Raji (cell line): ENCODE data around the gene HCK.

ENCODE experiments used
- POLR2A ChIP-seq: IDR thresholded peaks from 2 replicates; pipeline ENCODE4 v1.6.1; 2011; ENCODE audit warnings: low read depth, low read length, control low read depth; ENCODE audit not compliant: insufficient read depth

The HCK gene

DNA sequence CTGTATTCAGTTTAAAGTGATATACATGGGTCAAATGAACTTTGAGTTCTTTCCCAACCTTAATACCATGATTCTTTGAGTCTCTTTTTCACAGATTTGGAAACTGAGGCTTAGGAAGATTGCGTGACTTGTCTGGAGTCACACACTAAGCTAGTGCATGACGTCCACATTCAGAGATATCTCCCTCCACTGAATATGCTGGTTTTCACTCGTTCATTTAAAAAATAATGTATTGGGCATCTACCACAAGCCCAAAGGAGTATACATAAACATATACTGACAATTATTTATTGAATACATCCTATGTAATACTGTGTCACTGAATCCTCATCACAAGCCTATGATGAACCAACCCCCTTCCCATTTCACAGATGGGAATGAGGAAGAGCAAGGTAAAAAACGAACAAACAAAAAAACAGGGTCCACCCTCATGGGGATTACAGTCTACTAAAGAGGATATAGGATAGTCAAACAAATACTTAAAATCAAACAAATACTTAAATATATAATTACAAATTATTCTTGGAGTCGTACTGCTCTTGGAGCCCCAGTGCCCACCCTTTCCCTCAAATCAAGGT is 56.9 kb downstream of the HCK start:
- TF ChIP-seq POLR2A: no peak

DNA sequence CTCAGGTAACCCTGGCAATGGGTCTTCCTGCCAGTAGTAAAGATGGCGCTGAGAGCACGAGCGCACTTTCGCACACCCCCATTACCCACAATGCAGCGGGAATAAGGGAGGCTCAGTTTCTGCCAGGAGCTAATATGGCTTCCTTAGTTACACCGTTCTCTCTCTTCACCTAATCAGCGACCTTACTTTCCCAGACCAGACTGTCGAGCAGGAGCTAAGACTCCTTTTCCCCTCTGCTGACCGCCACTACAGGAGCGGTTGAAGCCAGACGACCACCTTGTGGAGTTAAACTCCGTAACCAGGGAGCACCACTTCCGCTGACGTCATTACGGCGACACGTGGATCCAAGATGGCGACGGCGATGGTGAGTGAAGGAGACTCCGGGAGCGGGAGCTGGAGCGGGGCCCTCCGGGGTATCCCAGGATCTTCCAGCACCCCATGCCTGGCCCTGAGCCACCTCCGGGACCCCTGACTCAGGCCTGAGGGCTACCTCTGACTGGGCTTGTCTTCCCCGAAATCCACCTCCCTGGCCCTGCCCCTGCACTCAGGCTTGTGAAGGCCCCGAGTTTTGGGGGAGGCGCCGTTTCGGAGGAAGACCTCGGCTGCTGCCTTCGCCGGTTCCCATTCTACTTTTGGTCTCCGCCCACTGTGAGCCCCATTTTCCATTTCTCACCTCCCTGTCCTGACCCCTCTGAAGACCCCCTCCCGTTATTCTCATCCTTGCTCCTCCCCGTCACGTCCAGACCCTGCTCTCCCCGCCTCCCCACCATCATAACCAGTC is 57.5 kb downstream of the HCK start, which contains the start of gene TM9SF4:
TM9SF4 (plus strand) TSS at position 323 of the 781 bp plus-strand sequence; CDS start at position 350, 27 bp downstream.
- TF ChIP-seq POLR2A: peak; percentile 88

DNA sequence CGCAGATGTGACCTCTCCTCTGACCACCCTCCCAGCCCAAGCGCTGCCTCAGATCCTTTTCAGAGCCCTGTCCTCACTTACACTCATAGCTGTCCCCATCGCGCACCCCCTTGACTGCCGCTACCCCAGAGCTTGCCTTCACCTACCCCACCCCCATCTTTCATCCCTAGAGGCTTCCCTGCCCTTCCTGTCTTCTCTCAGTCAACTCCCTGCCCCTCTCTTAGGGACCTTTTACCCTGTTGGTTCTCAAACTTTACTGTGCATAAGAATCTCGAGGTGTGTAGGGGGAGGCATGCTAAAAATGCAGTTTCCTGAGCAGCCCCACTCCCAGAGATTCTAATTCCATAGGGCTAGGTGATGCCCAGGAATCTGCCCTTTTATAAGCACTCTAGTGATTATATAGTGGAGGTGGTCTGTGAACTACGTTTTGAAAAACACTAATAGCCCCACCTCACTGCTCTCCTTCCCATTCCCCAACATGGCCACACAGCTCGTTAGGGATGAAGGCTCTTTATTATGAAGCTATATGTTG is 58.2 kb downstream of the HCK start:
- TF ChIP-seq POLR2A: no peak

DNA sequence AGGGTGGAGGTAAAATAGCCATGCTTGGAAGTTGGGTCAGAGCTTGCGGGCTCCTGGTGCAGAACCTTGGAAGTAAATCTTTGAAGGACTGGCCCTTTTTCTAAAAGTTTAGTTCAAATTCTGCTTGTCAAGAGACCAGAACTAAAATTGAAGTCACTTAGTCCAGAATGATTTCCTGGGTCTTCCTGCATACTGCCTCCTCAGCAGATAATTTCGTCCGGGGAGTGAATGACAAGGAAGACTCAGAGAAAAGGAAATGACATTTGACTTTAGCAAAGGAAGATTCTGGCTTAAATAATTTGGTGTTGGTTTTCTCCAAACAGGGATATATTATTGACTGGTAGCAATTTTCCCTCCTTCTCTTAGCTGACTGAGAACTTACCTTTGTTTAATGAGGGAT is 58.7 kb downstream of the HCK start:
- no peak for TF ChIP-seq POLR2A

DNA sequence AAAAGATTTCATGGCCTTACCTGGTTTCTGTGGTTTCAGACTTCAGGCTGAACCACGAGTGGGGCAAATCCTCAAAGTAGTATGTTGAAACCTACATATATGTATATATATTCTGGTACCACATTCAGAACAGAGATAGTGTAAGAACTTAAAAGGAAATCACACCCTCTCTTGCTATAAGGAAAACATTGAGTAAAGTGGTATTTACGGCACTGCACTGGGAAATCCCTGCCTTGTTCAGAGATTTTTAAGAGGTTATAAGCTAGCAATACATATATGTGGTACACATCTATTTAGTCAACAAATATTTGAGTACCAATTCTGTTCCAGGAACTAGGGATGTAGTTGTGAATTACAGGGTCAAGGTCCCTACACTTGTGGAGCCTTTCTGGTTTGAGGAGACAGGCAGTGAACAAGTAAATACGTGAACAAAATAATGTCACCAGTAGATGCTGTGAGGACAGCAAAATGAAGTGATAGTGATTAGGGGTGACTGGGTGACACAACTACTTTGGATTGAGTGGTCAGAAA is 59.2 kb downstream of the HCK start:
- no peak for TF ChIP-seq POLR2A

DNA sequence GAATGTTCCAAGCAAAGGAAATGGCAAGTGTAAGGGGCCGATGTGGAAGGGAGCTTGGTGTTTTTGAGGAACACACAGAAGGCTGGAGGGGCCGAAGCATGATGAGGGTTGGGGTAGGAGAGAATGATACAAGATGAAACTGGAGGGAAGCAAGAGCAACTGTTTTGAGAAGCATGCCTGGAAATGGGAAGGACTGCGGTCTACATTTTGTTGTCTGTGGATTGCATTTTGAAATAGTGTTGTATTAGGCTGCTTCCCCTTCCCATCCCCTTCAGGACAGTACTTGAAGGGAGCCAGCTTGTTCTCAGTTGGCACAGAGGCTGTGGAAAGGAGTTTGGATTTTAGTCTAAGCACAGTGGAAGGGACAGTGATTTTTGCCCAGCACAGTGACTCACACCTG is 59.7 kb downstream of the HCK start:
- TF ChIP-seq POLR2A: no peak

DNA sequence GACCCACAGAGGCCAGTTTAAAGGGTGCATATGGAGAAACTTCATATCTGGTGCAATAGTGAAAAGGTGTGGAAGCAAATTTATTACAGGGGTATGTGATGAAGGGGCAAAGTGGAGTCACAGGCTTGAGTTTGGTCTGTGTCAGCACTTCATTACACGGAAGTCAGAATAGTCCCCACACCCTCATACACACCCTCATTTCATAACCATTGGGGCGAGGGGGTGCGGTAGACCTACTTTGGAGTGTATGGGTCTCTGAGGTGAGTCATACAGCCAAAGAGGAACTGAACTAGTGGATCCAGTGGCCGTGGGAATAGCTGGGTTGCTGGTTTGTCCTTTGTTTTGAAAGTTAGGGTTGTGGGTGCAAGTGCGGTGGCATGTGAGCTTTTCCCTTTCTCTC is 60.8 kb downstream of the HCK start:
- no peak for TF ChIP-seq POLR2A

DNA sequence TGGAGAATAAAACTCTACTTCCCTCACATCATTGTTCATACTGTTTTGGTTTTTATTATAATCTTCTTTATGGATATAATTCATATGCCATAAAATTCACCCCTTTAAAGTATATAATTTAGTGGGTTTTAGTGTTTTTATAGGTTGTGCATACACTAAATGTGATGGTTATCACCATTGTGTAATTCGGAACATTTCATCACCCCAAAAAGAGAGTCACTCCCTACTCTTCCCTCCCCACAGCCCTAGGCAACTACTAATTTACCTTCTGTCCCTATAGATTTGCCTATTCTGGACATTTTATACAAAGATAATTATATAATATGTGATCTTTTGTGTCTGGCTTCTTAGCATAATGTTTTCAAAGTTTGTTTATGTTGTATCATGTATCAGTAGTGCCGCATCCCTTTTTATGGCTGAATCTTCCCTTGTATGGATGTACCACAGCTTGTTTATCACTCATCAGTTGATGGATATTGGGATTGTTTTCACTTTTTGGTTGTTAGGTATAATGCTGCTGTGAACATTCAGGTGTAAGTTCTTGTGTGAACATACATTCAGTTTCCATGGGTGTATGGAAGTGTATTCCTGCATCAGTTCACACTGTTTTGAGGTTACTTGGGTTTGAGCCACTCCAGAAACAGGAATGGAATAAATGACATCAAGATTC is 61.7 kb downstream of the HCK start:
- TF ChIP-seq POLR2A: no peak

DNA sequence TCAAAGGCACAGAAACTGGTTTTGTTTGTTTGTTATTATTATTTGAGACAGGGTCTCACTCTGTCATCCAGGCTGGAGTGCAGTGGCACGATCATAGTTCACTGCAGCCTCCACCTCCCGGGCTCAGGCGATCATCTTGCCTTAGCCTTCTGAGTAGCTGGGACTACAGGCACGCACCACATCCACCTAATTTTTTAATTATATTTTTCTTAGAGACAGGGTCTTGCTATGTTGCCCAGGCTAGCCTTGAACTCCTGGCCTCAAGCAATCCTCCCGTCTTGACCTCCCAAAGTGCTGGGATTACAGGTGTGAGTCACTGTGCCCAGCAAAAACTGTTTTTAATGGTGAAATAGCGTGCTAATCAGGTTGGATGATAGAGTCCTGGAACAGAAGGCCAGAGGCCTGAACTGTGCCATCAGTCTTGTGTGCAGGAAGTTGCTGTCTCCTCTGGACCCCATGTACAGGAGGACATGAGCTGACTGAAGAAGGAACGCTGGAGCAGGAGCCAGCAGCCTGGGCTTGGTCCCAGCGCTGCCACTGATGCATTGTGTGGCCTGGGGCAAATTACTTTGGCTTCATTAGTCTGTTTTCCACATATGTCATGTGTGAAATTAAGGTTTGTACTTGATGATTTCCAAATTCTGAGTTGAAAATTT is 62.4 kb downstream of the HCK start:
- TF ChIP-seq POLR2A: no peak

DNA sequence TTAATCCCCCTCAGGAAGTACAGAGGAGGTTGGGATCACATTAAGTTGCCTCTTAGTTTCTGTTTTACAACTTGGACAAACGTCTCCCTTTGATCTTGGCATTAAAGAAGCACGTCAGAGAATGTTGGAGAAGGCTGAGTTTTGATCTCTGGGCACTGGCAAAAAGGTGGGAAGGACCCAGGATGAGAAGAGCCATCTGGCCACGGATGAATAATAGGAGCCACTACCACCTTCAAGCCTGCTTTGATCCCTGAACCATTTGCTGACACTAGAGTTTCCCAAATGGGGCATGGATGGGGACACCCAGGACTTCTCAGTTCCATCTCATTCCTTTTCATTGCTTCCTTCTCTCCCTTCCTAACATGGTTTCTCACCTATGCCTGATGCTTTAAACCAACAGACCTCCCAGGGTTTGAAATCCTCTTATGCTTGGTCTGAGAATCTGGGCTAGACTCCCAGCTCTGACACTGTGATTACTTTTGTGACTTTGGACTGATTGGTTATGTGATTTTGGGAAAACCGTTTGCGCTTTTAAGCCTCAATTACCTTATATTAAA is 63.2 kb downstream of the HCK start:
- TF ChIP-seq POLR2A: no peak

DNA sequence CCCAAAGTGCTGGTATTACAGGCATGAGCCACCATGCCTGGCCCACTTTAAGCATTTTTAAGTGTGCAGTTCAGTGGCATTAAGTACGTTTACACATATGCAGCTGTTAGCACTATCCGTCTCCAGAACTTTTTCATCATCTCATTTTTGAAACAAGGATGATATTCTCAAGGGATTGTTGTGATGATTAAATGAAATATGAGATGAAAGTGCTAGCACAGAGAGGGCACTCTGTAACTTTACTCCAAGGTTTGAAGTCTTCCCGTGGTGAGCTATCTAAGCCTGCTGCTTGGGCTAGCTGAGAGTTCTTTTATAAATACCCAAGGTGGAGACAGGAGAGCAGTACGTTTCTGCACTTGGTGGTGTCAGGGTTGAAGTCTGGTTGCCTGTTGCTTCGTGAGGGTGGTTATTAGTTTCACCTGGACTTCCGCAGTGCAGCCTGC is 64.1 kb downstream of the HCK start:
- TF ChIP-seq POLR2A: no peak

DNA sequence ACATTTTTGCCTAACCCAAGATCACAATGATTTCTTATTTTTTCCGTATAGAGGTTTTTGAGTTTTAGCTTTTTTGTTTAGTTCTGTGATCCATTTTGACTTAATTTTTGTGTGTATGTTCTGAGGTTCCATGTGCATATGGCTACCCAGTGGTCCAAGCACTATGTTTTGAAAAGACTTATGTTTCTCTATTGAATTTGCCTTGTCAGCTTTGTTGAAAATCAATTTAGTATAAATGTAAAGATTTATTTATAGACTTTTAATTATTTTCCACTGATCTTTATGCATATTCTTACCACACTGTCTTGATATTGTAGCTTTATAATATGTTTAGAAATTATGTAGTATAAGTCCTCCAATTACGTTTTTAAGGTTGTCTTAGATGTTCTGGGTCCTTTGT is 67.7 kb downstream of the HCK start:
- no peak for TF ChIP-seq POLR2A

DNA sequence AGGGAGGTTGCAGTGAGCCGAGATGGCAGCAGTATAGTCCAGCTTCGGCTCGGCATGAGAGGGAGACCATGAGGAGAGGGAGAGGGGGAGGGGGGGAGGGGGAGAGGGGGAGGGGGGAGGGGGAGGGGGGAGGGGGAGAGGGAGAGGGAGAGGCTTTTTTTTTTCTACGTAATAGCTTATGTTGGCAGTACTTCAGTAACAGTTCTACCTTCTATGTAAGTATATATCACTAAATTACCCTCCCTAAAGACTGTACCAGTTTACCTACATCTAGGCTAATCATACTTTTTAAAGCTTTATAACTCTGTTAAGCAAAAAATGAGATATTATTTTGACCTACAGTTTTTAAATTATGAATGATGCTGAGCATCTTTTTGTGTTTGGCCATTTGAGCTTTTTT is 71.0 kb downstream of the HCK start:
- no peak for TF ChIP-seq POLR2A

DNA sequence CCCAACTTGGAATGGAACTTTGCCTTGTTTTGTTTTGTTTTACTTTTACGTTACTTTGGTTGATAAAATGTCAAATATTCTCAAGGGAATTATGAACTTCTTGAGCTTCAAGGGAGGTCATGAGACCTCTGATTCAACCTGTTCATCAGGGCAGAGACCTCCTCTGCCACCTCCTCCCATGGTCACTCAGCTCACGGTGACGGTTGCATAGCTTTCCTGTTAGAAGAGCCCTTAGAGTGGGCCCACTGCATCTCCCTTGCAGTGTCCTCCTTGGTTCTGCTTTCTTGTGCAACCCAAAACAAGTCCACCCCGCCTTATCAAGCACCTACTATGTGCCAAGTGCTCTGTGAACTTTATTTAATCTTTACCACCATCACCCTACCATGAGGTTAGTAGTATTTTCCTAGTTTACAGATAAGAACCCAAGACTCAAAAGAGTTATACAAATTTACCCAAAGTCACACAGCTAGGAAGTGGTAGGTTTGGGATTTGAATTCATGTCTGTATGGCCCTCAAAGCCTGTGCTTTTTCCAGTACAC is 72.9 kb downstream of the HCK start:
- TF ChIP-seq POLR2A: no peak
